ENCODE data around the gene TM2D1. TPM values are rescaled to one million over a fixed set of nuclear protein-coding genes. Genes with fewer than 3 reads are reported as not detected.
"Not testable (repeated sequence)": the region's sequence is repeated elsewhere in the genome, so short reads cannot be mapped to it uniquely, and the experiment has no call there.

TM2D1 gene
- total RNA-seq, 2 donors from 2014 or later: 17.7 to 22.1 TPM

GRCh38 chr1:61708953-61709907 lies 15.7 kb downstream of the TM2D1 start:
- H3K27me3 Mint-ChIP-seq: no peaks in the 10 kb centered on the region
- no peak overlapping the region for H3K4me3 Mint-ChIP-seq
- H3K36me3 Mint-ChIP-seq (ENCODE audit: low read depth): no peaks in the 10 kb centered on the region
- H3K4me1 Mint-ChIP-seq: peaks cover 2% of the 10 kb centered on the region
- no peak overlapping the region for H3K27ac Mint-ChIP-seq
- no peaks in the 10 kb centered on the region for H3K9me3 ChIP-seq (ENCODE audit: control insufficient read depth, low read length, poor library complexity, severe bottlenecking)
- ATAC-seq: no peak
- DNase-seq: no peak

DNA sequence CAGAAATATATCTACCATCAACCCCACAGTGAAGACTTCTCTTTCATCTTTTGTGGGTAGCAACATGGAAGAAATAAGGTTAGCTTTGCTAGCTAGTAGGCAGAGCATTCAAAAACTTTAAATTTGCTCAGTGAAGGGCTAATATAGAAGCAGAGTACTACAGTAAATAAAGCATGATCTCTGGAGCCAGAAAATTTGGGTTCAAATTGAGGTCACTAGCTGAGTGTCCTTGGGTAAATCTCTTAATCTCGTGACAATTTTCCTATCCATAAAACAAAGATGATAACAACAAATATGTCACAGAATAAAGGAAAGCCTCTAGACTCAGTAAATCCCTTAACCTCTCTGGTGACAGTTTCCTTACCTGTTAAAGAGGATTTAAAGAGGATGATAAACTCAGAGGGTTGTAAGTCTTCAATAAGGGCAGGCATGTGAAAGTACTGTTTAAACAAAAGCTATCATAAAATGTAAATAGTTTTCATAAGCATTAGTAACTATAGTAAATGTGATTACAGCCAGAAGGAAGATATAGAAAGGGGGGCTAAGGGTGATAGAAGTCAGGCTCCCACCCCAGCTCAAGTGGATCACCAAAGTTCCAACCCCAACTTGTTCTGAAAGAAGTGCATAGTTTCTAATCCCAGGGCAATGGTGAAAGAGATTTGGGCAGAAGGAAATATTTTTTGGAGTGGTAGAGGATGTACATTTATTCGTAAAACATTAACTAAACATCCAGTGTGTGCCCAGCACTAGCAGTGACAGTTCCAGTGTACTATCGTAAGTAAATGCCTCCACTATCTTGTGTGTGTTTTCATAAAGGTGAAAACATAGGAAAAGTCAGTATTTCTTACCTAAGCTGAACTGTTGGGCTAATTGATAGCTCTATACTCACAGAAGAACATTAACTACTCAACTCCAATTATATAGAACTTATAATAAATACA lies 24.8 kb downstream of the TM2D1 start:
- Mint-ChIP-seq H3K27me3 (no peaks in the 10 kb centered on the region), H3K4me3 (no peak overlapping the region), H3K27ac (peak overlapping the region; percentile 11), H3K36me3 (ENCODE audit: low read depth) (peaks cover 16% of the 10 kb centered on the region), H3K4me1 (peaks cover 8% of the 10 kb centered on the region)
- no peaks in the 10 kb centered on the region for H3K9me3 ChIP-seq (ENCODE audit: control insufficient read depth, low read length, poor library complexity, severe bottlenecking)
- DNase-seq (no peak), ATAC-seq (no peak)

DNA sequence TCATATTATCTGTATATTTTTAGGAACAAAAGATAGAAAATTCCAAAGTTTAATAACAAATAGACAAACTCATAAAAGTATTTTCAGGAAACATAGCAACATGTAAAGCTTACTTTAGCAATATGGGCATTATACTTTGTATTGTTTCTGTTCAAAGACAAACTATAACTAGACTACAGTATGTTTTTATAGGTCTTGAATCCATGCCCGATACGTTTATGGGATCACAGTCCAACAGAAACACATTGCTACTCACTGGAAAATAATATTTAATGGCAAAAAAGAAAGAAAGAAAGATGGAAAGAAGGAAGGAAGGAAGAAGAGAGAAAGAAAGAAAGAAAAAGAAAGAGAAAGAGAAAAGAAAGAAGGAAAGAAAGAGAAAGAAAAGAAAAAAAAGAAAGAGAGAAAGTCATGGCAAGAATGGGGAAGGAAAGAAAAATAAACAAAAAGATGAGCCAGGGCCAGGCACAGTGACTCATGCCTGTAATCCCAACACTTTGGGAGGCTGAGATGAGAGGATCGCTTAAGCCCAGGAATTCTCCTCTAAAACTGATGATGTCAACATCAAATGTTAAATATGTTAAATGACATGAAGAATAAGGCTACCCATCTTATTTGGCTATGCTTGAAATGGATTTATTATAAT lies 32.7 kb downstream of the TM2D1 start:
- no peak for ATAC-seq
- no peak for DNase-seq
- Mint-ChIP-seq H3K4me1 (peaks cover 4% of the 10 kb centered on the region), H3K27ac (peak overlapping the region; percentile 51), H3K36me3 (ENCODE audit: low read depth) (peaks cover 7% of the 10 kb centered on the region), H3K27me3 (no peaks in the 10 kb centered on the region), H3K4me3 (no peak overlapping the region)
- H3K9me3 ChIP-seq (ENCODE audit: control insufficient read depth, low read length, poor library complexity, severe bottlenecking): no peaks in the 10 kb centered on the region

DNA sequence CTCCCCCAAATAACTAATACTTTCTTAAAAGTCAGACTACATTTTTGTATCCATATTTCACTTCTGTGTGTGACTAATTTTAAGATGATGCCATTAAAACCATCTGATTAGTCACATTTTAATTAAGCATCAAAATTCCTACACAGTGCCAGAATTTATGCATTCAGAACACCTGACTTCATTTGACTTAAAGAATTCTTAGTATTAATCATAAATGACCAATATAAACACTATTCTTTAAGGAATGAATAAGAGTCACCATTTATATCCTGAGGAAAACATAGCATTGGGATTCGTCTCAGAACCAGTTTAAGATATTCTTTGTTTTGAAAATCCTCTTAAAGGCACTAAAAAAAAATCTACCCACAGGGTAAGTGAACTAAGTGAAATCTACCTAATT lies 37.0 kb downstream of the TM2D1 start:
- Mint-ChIP-seq H3K4me1 (peaks cover 4% of the 10 kb centered on the region), H3K36me3 (ENCODE audit: low read depth) (peaks cover 2% of the 10 kb centered on the region), H3K4me3 (no peak overlapping the region), H3K27ac (no peak overlapping the region), H3K27me3 (no peaks in the 10 kb centered on the region)
- ATAC-seq (no peak), DNase-seq (no peak)
- no peaks in the 10 kb centered on the region for H3K9me3 ChIP-seq (ENCODE audit: control insufficient read depth, low read length, poor library complexity, severe bottlenecking)

DNA sequence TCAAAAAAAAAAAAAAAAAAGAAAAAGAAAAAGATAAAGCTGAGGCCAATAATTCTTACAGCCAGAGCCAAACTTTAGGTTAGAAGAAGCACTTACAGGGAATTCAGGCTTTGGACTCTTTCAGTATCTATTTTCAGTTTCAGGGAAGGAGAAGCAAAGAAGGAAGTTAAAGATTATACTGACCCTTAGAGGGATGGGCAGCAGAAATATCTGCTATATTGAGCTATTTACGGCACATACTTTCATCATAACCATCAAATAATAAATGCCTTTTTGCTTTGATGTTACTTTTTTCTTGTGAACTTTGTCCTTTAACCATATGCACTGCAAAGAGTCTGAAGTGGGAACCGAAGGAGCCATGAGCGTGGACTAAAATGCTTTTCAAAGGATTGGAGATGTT lies 42.0 kb downstream of the TM2D1 start:
- H3K36me3 Mint-ChIP-seq (ENCODE audit: low read depth): peaks cover 2% of the 10 kb centered on the region
- no peak overlapping the region for H3K4me3 Mint-ChIP-seq
- H3K27ac Mint-ChIP-seq: no peak overlapping the region
- no peaks in the 10 kb centered on the region for H3K27me3 Mint-ChIP-seq
- H3K4me1 Mint-ChIP-seq: no peaks in the 10 kb centered on the region
- DNase-seq (no peak), ATAC-seq (no peak)
- H3K9me3 ChIP-seq (ENCODE audit: control insufficient read depth, low read length, poor library complexity, severe bottlenecking): no peaks in the 10 kb centered on the region

GRCh38 chr1:61680500-61680899 lies 44.4 kb downstream of the TM2D1 start:
- no peaks in the 10 kb centered on the region for H3K27me3 Mint-ChIP-seq
- H3K36me3 Mint-ChIP-seq (ENCODE audit: low read depth): peaks cover 2% of the 10 kb centered on the region
- no peaks in the 10 kb centered on the region for H3K9me3 ChIP-seq (ENCODE audit: control insufficient read depth, low read length, poor library complexity, severe bottlenecking)
- no peaks in the 10 kb centered on the region for H3K4me1 Mint-ChIP-seq
- ATAC-seq (no peak), DNase-seq (no peak)
- H3K27ac Mint-ChIP-seq: no peak overlapping the region
- no peak overlapping the region for H3K4me3 Mint-ChIP-seq

DNA sequence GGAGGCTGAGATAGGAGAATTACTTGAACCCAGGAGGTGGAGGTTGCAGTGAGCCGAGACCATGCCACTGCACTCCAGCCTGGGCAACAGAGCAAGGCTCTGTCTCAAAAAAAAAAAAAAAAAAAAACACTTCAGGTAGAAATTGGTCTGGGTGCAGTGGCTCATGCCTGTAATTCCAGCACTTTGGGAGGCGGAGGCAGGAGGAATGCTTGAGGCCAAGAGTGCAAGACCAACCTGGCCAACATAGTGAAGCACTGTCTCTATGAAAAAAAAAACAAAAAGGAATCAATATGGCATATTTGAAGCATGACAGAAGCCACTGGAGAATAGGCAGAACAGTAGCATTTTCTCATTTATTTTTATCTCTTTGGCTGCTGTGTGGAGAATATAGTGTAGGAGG lies 48.1 kb downstream of the TM2D1 start:
- ATAC-seq; H3K27ac Mint-ChIP-seq; H3K4me1 Mint-ChIP-seq; DNase-seq; H3K27me3 Mint-ChIP-seq; H3K4me3 Mint-ChIP-seq; H3K9me3 ChIP-seq (ENCODE audit: control insufficient read depth, low read length, poor library complexity, severe bottlenecking); H3K36me3 Mint-ChIP-seq (ENCODE audit: low read depth): not testable (repeated sequence)

DNA sequence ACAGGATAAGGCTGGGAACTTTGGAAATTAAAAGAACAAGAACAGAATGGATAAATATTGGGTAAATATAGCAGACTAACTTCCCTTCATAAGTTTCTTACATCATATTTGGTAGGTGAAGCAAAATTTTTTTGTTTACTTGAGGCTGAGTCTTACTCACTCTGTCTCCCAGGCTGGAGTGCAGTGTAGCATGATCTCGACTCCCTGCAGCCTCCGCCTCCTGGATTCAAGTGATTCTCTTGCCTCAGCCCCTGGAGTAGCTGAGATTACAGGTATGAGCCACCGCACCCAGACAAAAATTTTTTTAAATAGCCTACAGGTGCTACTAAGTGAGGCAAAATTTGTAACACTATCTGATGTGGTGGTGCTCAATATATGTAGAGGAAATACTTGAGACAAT lies 50.7 kb downstream of the TM2D1 start:
- H3K36me3 Mint-ChIP-seq (ENCODE audit: low read depth): peaks cover 7% of the 10 kb centered on the region
- no peaks in the 10 kb centered on the region for H3K9me3 ChIP-seq (ENCODE audit: control insufficient read depth, low read length, poor library complexity, severe bottlenecking)
- peaks cover 7% of the 10 kb centered on the region for H3K4me1 Mint-ChIP-seq
- ATAC-seq (no peak), DNase-seq (no peak)
- no peaks in the 10 kb centered on the region for H3K27me3 Mint-ChIP-seq
- no peak overlapping the region for H3K4me3 Mint-ChIP-seq
- H3K27ac Mint-ChIP-seq: peak overlapping the region; percentile 29

DNA sequence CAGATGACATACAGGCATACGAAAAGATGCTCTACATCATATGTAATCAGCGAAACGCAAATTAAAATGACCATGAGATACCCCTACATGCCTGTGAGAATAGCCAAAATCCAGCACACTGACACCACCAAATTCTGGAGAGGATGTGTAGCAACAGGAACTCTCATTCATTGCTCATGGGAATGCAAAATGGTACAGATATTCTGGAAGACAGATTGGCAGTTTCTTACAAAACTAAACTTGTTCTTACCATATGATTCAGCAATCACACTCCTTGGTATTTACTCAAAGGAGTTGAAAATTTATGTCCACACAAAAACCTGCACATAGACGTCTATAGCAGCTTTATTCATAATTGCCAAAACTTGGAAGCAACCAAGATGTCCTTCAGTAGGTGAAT lies 52.6 kb downstream of the TM2D1 start:
- Mint-ChIP-seq H3K4me1 (peaks cover 8% of the 10 kb centered on the region), H3K27ac (no peak overlapping the region), H3K27me3 (no peaks in the 10 kb centered on the region), H3K36me3 (ENCODE audit: low read depth) (peaks cover 9% of the 10 kb centered on the region), H3K4me3 (no peak overlapping the region)
- no peaks in the 10 kb centered on the region for H3K9me3 ChIP-seq (ENCODE audit: control insufficient read depth, low read length, poor library complexity, severe bottlenecking)
- ATAC-seq (no peak), DNase-seq (no peak)

GRCh38 chr1:61670445-61670844 lies 54.5 kb downstream of the TM2D1 start:
- H3K4me3 Mint-ChIP-seq: no peak overlapping the region

GRCh38 chr1:61670016-61670415 lies 54.9 kb downstream of the TM2D1 start:
- H3K4me3 Mint-ChIP-seq: no peak overlapping the region
- H3K36me3 Mint-ChIP-seq (ENCODE audit: low read depth): peaks cover 11% of the 10 kb centered on the region
- no peaks in the 10 kb centered on the region for H3K27me3 Mint-ChIP-seq
- H3K9me3 ChIP-seq (ENCODE audit: control insufficient read depth, low read length, poor library complexity, severe bottlenecking): no peaks in the 10 kb centered on the region
- H3K27ac Mint-ChIP-seq: no peak overlapping the region
- H3K4me1 Mint-ChIP-seq: peaks cover 7% of the 10 kb centered on the region
- DNase-seq: no peak
- ATAC-seq: no peak

More at GRCh38 chr1:61670445-61670844, 54.5 kb downstream of the TM2D1 start:
- H3K27ac Mint-ChIP-seq: no peak overlapping the region
- peaks cover 11% of the 10 kb centered on the region for H3K36me3 Mint-ChIP-seq (ENCODE audit: low read depth)
- no peak for DNase-seq
- ATAC-seq: no peak
- peaks cover 8% of the 10 kb centered on the region for H3K4me1 Mint-ChIP-seq
- no peaks in the 10 kb centered on the region for H3K9me3 ChIP-seq (ENCODE audit: control insufficient read depth, low read length, poor library complexity, severe bottlenecking)
- H3K27me3 Mint-ChIP-seq: no peaks in the 10 kb centered on the region

GRCh38 chr1:61659061-61659460 lies 65.9 kb downstream of the TM2D1 start:
- ATAC-seq (no peak), DNase-seq (no peak)
- Mint-ChIP-seq H3K36me3 (ENCODE audit: low read depth) (no peaks in the 10 kb centered on the region), H3K4me1 (no peaks in the 10 kb centered on the region), H3K4me3 (no peak overlapping the region), H3K27ac (no peak overlapping the region), H3K27me3 (no peaks in the 10 kb centered on the region)
- H3K9me3 ChIP-seq (ENCODE audit: control insufficient read depth, low read length, poor library complexity, severe bottlenecking): no peaks in the 10 kb centered on the region

GRCh38 chr1:61655453-61655852 lies 69.5 kb downstream of the TM2D1 start:
- no peaks in the 10 kb centered on the region for H3K9me3 ChIP-seq (ENCODE audit: control insufficient read depth, low read length, poor library complexity, severe bottlenecking)
- no peak overlapping the region for H3K4me3 Mint-ChIP-seq

More at GRCh38 chr1:61655453-61655852, 69.5 kb downstream of the TM2D1 start:
- Mint-ChIP-seq H3K4me1 (no peaks in the 10 kb centered on the region), H3K36me3 (ENCODE audit: low read depth) (no peaks in the 10 kb centered on the region), H3K27me3 (no peaks in the 10 kb centered on the region), H3K27ac (no peak overlapping the region)
- no peak for DNase-seq
- ATAC-seq: no peak

Data from T-helper 17 cell (primary cell).